Neural cell (in vitro differentiated cells): ENCODE measurements around the gene RC3H2. TPM values are rescaled to one million over a fixed set of nuclear protein-coding genes. Genes with fewer than 3 reads are reported as not detected.

ENCODE experiments used
- H2AFZ ChIP-seq: fragments of 200-600, 300-800 bp; sonication (generic), shearing (Covaris generic); 2 replicates; pipeline ENCODE4 v1.6.0; 2014; ENCODE audit warnings: low read depth, mild to moderate bottlenecking, antibody characterized with exemption, low read length, moderate library complexity
- H3F3A ChIP-seq: fragments of 200-600 bp; shearing (Covaris generic); 2 replicates; pipeline ENCODE4 v1.6.1; 2016; ENCODE audit warnings: mild to moderate bottlenecking, moderate library complexity, mixed read lengths, antibody characterized with exemption, low read length; ENCODE audit not compliant: insufficient read depth, poor library complexity, severe bottlenecking
- H3K27ac ChIP-seq: fragments of 200-600, 300-800 bp; sonication (generic), shearing (Covaris generic); 2 replicates; pipeline ENCODE4 v1.5.1; 2014; ENCODE audit warnings: mild to moderate bottlenecking, low read length, moderate library complexity
- H3K27me3 ChIP-seq: fragments of 300-800, 200-600 bp; sonication (generic), shearing (Covaris generic); 2 replicates; pipeline ENCODE4 v1.6.0; 2014; ENCODE audit warnings: mild to moderate bottlenecking, low read depth, low read length, moderate library complexity; ENCODE audit not compliant: insufficient read depth
- H3K36me3 ChIP-seq: fragments of 300-800, 200-600 bp; sonication (generic), shearing (Covaris generic); 2 replicates; pipeline ENCODE4 v1.5.1; 2014; ENCODE audit warnings: mild to moderate bottlenecking, antibody characterized with exemption, low read length, moderate library complexity; ENCODE audit not compliant: insufficient read depth
- H3K4me2 ChIP-seq: fragments of 300-800, 200-600 bp; sonication (generic), shearing (Covaris generic); 2 replicates; pipeline ENCODE4 v1.6.0; 2014; ENCODE audit warnings: mild to moderate bottlenecking, low read length
- H3K4me3 ChIP-seq: fragments of 300-800, 200-600 bp; sonication (generic), shearing (Covaris generic); 2 replicates; pipeline ENCODE4 v1.5.1; 2014; ENCODE audit warnings: mild to moderate bottlenecking, low read length, moderate library complexity
- H3K79me2 ChIP-seq: fragments of 200-600 bp; shearing (Covaris generic); replicated peaks from 2 replicates; pipeline ENCODE4 v1.6.0; 2014; ENCODE audit warnings: mild to moderate bottlenecking, low read length, moderate library complexity; ENCODE audit not compliant: insufficient read depth
- H3K9ac ChIP-seq: fragments of 300-800, 200-600 bp; sonication (generic), shearing (Covaris generic); 2 replicates; pipeline ENCODE4 v1.6.1; 2016; ENCODE audit warnings: mild to moderate bottlenecking, low read length, mixed read lengths
- H3K9me2 ChIP-seq: fragments of 200-600 bp; shearing (Covaris generic); 2 replicates; pipeline ENCODE4 v1.6.1; 2016; ENCODE audit warnings: mild to moderate bottlenecking, low read length, mixed read lengths; ENCODE audit not compliant: insufficient read depth
- H3K9me3 ChIP-seq: fragments of 200-600, 300-800 bp; sonication (generic), shearing (Covaris generic); 2 replicates; pipeline ENCODE4 v1.6.1; 2016; ENCODE audit warnings: mild to moderate bottlenecking, mixed run types, low read length, moderate library complexity, mixed read lengths
- H4K20me1 ChIP-seq: fragments of 200-600 bp; shearing (Covaris generic); 2 replicates; pipeline ENCODE4 v1.6.1; 2016; ENCODE audit warnings: mild to moderate bottlenecking, mixed run types; ENCODE audit not compliant: insufficient read depth
- CTCF ChIP-seq: fragments of 450-650 bp; IDR thresholded peaks from 2 replicates; pipeline ENCODE4 v1.5.1; 2014; ENCODE audit warnings: antibody characterized with exemption, mild to moderate bottlenecking, moderate library complexity; ENCODE audit not compliant: poor library complexity, severe bottlenecking
- EP300 ChIP-seq: fragments of 450-650 bp; conservative IDR thresholded peaks from 2 replicates; pipeline ENCODE4 v1.6.1; 2014; ENCODE audit warnings: antibody characterized with exemption, mild to moderate bottlenecking, moderate library complexity; ENCODE audit not compliant: poor library complexity, severe bottlenecking
- EZH2 ChIP-seq: fragments of 200-600, 300-800 bp; shearing (Covaris generic), sonication (generic); IDR thresholded peaks from 2 replicates; pipeline ENCODE4 v1.6.1; 2014; ENCODE audit warnings: antibody characterized with exemption, low read length, borderline replicate concordance, mild to moderate bottlenecking; ENCODE audit not compliant: insufficient read depth, poor library complexity, severe bottlenecking
- MXI1 ChIP-seq: fragments of 450-650 bp; conservative IDR thresholded peaks from 2 replicates; pipeline ENCODE4 v1.6.1; 2014; ENCODE audit warnings: antibody characterized with exemption, mild to moderate bottlenecking; ENCODE audit not compliant: poor library complexity, severe bottlenecking
- POLR2AphosphoS5 ChIP-seq: IDR thresholded peaks from 2 replicates; pipeline ENCODE4 v1.6.1; 2012
- RAD21 ChIP-seq: fragments of 450-650 bp; conservative IDR thresholded peaks from 2 replicates; pipeline ENCODE4 v1.6.1; 2014; ENCODE audit warnings: antibody characterized with exemption, mild to moderate bottlenecking, moderate library complexity
- REST ChIP-seq: IDR thresholded peaks from 2 replicates; pipeline ENCODE4 v1.6.1; 2012; ENCODE audit warnings: borderline replicate concordance
- SMC3 ChIP-seq: fragments of 450-650 bp; conservative IDR thresholded peaks from 2 replicates; pipeline ENCODE4 v1.6.1; 2014; ENCODE audit warnings: antibody characterized with exemption, mild to moderate bottlenecking, moderate library complexity; ENCODE audit not compliant: poor library complexity
- TAF1 ChIP-seq: IDR thresholded peaks from 2 replicates; pipeline ENCODE4 v1.6.1; 2012; ENCODE audit warnings: low read depth
- polyA plus RNA-seq: library from polyadenylated mRNA; depleted of rRNA; stranded (reverse); fragments of >200 nt; gene quantifications from 2 replicates; pipeline ENCODE4 v1.2.3, GENCODE V29; 2014

Gene RC3H2
- polyA plus RNA-seq, 1 donor from 2014 or later: 34.8 TPM

GRCh38 chr9:122806661-122807060 is 98.5 kb downstream of the RC3H2 start:
- Histone ChIP-seq H3K9me3 (no peaks in the 10 kb centered on the region), H3K9me2 (no peaks in the 10 kb centered on the region), H4K20me1 (no peaks in the 10 kb centered on the region), H3K27ac (no peak overlapping the region), H2AFZ (no peak overlapping the region), H3K36me3 (no peaks in the 10 kb centered on the region), H3K9ac (no peak overlapping the region), H3K4me3 (no peak overlapping the region), H3K4me2 (no peak overlapping the region), H3K27me3 (no peaks in the 10 kb centered on the region), H3F3A (no peaks in the 10 kb centered on the region), H3K79me2 (no peaks in the 10 kb centered on the region)
- TF ChIP-seq SMC3: no peak
- TF ChIP-seq CTCF: no peak
- no peak for TF ChIP-seq EZH2
- no peak for TF ChIP-seq EP300
- no peak for TF ChIP-seq REST
- TF ChIP-seq MXI1: no peak

- TF ChIP-seq RAD21 (no peak), EP300 (no peak), MXI1 (no peak), REST (no peak), TAF1 (no peak), SMC3 (no peak), EZH2 (no peak), POLR2AphosphoS5 (no peak), CTCF (no peak)
- Histone ChIP-seq H3K27me3 (no peaks in the 10 kb centered on the region), H3K9me3 (no peaks in the 10 kb centered on the region), H3K9me2 (no peaks in the 10 kb centered on the region), H3K4me2 (no peak within 1 kb of the TSS), H3F3A (no peaks in the 10 kb centered on the region), H3K27ac (no peak within 1 kb of the TSS), H3K79me2 (no peaks in the 10 kb centered on the region), H3K4me3 (no peak within 1 kb of the TSS), H4K20me1 (no peaks in the 10 kb centered on the region), H3K9ac (no peak within 1 kb of the TSS), H3K36me3 (no peaks in the 10 kb centered on the region), H2AFZ (no peak within 1 kb of the TSS)
These were observed 104.8 kb downstream of the RC3H2 start, which contains the start of gene OR1K1 for GRCh38 chr9:122800066-122801060. TSS of gene OR1K1 (plus strand) at chr9:122800123. CDS start at chr9:122800123, 0 bp downstream.
